GM19455 (cell line): ENCODE data around the gene CLCA2.

Experiments used
- ATAC-seq: cut with Tn5 transposase; IDR thresholded peaks from one replicate; pipeline ENCODE4 v1.9.1; 2021; ENCODE audit not compliant: unreplicated experiment

CLCA2 gene, protein sequence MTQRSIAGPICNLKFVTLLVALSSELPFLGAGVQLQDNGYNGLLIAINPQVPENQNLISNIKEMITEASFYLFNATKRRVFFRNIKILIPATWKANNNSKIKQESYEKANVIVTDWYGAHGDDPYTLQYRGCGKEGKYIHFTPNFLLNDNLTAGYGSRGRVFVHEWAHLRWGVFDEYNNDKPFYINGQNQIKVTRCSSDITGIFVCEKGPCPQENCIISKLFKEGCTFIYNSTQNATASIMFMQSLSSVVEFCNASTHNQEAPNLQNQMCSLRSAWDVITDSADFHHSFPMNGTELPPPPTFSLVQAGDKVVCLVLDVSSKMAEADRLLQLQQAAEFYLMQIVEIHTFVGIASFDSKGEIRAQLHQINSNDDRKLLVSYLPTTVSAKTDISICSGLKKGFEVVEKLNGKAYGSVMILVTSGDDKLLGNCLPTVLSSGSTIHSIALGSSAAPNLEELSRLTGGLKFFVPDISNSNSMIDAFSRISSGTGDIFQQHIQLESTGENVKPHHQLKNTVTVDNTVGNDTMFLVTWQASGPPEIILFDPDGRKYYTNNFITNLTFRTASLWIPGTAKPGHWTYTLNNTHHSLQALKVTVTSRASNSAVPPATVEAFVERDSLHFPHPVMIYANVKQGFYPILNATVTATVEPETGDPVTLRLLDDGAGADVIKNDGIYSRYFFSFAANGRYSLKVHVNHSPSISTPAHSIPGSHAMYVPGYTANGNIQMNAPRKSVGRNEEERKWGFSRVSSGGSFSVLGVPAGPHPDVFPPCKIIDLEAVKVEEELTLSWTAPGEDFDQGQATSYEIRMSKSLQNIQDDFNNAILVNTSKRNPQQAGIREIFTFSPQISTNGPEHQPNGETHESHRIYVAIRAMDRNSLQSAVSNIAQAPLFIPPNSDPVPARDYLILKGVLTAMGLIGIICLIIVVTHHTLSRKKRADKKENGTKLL

DNA sequence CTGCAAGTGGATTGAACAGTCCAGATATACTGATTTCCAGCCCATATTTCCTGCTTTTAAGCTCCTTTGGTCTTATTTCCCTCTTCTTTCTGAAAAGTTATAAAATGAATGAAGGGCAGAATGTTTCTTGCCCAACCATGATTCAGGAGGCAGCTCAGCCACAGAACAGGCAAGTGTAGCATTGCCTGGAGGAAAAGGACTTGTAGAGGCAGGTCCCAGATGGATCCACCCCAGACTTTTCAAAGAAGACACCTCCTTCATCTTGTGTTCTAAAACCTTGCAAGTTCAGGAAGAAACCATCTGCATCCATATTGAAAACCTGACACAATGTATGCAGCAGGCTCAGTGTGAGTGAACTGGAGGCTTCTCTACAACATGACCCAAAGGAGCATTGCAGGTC is at the start of gene CLCA2:
CLCA2 (plus strand) TSS at position 299 of the 400 bp plus-strand sequence; CDS start at position 376, 77 bp downstream.
- ATAC-seq, result no peak

DNA sequence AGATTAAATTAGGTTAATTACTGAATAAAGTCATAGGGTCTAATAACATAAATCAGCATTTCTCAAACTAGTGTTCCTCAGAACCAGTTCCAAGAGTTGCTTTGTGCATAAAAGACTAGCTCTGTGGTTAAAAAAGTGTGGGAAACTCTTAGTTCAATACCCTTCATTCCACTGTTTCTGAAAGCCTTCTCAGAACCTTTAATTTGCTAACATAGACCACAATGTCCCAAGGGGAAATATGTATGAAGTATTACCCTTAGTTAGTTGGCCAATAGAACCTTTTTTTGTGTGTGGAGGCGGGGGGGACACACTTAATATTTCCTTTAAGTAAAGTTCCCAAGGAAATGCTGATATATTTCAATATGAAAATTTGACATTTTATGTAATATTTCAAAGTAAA is 48.3 kb upstream of the CLCA2 start:
- ATAC-seq, result no peak

DNA sequence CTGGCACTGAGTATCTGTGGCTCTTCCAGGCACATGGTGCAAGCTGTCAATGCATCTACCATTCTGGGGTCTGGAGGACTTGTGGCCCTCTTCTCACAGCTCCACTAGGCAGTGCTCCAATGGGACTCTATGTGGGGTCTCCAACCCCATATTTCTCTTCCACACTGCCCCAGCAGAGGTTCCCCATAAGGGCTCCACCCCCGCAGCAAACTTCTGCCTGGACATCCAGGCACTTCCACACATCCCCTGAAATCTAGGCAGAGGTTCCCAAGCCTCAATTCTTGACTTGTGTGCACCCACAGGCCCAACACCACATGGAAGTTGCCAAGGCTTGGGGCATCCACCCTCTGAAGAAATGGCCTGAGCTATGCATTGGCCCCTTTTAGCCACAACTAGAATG is 46.6 kb upstream of the CLCA2 start:
- ATAC-seq, result no peak

DNA sequence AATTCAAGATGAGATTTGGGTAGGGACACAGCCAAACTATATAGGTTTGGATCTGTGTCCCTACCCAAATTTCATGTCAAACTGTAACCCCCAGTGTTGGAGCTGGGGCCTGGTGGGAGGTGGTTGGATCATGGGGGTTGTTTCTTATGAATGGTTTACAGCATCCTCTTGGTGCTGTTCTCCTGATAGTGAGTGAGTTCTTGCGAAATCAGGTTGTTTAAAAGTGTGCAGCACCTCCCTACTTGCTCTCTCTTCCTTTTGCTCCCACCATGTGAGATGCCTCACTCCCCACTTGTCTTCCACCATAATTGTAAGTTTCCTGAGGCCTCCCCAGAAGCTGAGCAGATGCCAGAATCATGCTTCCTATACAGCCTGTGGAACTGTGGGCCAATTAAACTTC is 45.2 kb upstream of the CLCA2 start:
- ATAC-seq, result no peak

DNA sequence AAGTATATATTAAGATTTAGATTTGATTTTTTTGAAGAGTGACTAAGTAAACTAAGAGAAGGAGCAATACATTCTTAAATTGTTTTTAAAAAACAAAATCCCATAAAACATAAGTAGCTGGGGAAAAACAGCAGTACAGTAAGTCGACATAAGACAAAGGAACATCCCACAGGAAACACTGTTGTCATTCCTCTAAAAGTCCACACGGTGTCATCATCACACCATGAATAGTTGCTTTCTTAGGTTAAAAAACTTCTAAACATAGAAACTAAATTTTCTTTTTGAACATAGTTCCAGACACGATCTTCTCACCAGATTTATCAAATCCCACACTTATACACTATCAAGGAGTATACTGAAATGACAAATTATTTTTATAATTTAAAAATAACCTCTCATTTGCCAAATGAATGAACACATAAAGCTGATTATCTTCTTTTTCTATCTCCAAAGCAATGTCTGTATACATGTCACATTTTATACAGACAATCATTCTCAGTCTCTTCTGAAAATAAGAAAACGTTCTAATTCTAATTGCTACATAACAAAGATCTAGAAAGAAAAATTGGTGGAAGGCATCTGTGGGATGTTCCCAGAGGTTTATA is 43.6 kb upstream of the CLCA2 start:
- ATAC-seq, result peak; percentile 54

DNA sequence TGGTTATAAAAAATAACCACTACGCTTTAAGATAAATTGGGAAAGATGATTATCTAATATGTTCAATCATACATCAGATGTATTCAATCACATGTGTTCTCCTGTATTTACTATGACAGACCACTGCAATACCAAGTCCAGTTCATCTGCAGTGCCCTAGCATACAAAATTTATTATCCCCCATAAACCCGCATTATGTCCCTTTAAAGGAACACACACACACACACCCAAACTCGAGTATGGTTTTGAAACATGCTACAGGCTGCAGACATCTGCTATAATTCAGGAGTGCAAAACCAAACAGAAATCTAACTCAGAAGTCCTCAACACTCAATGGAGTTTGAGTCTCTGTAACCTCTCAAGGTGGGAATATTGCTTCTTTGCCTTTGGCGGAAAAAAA is 42.7 kb upstream of the CLCA2 start:
- ATAC-seq, result no peak

DNA sequence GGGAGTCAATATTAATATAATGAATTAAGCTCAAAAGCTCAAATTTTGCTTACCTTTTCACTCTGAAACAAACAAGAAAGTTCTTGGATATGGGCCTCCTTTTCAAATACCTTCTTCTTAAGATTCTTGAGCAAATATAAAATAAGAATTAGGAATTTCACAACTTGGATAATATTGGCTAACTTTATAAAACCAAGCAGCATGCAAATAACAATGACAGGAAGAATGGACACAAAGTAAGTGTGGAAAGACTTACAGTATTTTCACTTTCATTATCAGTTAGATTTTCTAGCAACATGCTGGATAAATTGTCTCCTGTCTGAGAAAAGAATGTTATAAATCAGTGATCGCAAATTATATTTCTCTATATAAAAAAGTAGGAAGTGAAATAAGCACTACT is 41.1 kb upstream of the CLCA2 start:
- ATAC-seq, result no peak

DNA sequence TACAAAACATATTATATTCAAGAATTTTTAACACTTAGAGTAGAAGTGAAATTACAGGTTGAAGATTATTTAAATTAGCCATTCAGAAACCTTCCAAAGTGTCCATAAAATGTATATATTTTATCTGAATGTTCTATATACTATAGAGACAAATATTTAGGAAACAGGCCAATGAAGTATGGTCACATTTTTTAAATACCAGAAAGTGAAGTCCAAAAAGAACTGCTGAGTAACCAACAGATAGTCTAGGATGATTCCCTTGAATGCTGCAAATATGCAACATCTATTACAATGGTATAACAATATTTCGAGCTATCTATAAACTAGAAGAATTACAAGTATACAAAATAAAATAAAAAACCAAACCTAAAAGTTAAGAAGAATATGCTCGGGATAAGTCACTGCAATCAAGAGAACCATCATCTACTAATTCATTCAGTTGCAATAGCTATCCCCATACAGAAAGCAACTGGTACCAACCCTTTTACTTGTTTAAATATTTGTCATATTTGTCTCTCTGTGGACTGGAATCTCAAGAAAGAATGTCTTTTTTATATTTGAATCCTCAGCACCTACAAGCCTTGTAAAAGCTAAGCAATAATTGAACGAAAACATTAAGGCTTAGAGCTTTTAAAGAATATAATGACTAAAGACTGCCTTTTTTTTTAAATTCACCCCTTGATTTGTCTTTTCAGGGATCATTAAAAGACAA is 35.9 kb upstream of the CLCA2 start:
- ATAC-seq, result no peak

DNA sequence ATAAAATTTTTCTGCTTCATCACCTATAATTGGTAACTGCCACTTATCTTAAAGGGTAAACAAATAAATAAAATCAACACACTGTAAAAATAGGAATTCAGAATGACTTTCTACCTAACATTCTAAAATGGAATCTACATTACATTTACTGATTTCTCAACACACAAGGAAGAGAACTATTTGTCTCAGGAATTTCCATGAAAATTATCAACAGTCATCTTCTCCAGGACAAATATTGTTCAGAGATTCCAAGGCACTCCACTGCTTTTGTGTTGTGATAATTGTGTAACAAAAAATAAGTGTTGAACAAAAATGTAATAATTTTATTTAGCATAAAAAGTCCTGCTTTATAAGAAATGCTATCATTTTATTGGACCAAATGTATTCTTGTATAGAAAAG is 35.2 kb upstream of the CLCA2 start:
- ATAC-seq, result no peak

DNA sequence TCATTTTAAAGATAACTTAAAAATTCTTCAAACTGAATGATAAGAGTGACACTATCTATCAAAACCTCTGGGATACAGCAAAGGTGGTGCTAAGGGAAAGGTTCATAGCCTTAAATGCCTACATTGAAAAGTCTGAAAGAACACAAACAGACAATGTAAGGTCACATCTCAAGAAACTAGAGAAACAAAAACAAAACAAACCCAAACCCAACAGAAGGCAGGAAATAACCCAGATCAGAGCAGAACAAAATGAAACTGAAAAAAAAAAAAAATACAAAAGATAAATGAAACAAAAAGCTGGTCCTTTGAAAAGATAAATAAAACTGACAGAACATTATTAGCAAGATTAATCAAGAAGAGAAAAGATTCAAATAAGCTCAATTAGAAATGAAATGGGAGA is 34.7 kb upstream of the CLCA2 start:
- ATAC-seq, result peak; percentile 77

DNA sequence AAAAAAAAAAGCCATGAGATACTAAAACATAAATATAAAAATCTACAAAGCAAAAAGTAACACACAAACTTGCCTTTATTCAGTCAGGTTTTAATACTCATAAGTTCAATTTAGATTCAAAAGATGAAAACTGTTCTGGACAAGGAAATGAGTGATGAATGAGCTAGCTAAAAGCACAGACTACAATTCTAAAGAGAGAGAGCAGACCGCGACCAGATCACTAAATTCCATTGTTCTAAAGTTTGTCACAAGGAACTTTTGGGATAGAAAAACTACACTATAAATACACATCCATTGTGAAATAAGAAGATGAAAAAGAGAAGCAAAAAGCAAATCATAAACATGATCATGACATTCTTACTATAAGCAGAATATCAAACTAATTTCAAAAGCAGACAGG is 29.6 kb upstream of the CLCA2 start:
- no peak for ATAC-seq

DNA sequence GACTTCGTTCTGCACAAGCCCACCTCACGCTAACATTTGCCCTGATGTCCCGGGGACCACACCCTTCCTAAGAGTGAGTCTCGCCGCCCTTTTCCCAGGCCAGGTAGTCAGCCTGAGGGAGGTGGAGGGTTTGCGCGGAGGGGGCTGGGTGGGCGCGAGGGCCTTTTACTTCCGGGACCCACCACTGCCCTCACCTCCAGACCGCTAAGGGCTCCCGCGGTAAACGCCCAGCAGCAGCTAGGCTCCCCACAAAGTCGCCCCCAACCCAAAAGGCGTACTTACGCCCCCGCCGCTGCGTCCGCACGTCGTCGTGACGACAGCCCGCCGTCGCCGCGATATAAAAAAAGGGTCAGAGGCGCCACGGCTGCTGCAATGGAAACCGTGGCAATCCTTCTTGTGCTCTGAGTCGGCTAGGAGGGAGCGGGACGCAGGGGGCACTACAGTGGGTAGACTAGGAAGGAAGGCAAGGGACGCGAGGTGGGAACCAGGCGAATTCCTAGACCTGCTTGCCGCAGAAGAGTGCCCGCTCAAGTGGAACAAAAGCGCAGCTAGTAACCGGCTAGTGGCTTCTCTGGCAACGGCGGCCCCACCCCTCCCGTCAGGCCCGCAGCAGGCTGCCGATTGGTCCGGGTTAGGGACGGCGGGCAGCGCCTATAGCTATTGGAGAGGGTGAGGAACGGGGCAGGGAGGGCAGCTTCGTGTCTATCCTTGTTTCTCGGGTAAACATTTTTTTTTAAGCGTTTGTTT is 28.0 kb upstream of the CLCA2 start, which contains the start of gene ODF2L:
ODF2L (minus strand) TSS at position 573 of the 747 bp plus-strand sequence. CDS start 9,296 bp downstream, outside the sequence.
- peak; percentile 100 for ATAC-seq

DNA sequence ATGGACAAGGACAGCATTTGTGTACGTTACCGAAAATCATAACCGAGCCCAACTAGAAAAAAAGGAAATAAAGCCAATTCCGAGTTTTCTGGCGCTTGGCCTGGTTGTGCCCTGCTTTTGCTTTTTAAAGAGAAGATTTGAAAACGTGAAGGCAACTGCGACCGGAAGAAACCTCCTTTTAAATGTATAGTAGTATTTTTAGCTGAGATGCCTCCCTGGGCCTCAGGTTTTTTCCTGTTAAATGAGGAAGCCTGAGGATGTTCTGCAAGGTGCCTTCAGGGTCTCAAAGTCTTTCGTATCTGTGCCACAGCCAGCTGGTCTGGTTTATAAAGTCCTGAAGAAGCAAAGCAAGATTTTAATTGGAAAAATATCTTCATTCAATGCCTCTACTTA is 27.5 kb upstream of the CLCA2 start:
- peak; percentile 38 for ATAC-seq

DNA sequence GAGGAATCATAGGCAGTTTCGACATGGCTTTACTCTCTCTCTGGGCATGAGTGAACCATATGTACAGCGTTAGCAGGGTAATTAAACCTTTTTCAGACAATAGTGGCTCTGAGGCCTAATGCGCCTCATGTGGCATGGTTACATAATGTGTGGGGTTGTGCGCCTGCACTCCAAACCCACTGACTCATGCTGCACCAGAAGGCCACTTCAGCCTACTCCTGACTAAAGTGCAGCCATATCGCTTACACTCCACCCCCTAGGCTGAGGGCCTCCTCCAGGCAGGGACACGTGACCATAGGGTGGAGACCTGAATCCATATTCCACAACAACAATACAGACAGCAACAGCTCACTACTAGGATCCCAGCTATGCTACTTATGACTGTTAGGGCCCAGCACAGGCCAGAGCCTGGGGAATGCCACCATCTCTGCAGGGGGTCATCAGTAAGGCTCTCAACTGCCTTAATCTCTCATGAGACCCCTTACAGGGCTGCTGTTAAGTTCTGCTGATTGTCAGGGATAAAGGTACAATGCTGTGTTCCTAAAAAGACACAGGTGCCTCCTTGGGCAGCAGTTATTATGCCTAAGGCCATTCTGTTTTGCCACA is 14.5 kb upstream of the CLCA2 start:
- ATAC-seq, result no peak

DNA sequence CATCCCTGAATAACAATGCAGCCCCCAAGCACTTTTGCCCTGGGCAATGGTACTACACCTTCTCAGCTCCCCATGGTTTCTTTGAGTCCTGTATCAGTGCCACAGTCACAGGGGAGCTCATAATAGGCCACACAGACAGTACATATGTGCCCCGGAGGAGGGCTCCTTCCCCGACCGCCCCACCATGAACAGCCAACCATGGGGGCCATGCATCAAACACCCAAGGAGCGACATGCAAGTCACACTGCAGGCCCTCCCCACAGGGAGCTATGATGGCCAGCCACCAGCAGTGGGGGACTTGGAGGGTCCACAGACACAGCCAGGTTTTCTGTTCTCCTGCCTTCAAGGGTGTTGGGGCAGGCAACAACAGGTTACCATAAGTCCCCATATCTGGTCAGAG is 13.1 kb upstream of the CLCA2 start:
- no peak for ATAC-seq

DNA sequence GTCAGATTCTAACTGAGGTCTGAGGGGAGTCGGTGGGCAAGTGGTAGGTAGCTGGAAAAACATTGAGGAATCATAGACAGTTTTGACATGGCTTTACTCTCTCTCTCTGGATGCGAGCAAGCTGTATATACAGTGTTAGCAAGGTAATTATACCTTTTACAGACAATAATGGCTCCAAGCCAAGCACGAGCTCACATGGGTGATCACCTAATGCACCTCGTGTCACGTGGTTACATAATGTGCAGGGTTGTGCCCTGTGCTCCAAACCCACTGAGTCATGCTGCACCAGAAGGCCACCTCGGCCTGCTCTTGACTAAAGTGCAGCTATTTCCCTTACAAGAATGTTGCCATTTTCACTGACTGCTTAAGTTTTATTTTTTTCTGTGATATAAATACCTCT is 7.6 kb upstream of the CLCA2 start:
- ATAC-seq, result no peak

DNA sequence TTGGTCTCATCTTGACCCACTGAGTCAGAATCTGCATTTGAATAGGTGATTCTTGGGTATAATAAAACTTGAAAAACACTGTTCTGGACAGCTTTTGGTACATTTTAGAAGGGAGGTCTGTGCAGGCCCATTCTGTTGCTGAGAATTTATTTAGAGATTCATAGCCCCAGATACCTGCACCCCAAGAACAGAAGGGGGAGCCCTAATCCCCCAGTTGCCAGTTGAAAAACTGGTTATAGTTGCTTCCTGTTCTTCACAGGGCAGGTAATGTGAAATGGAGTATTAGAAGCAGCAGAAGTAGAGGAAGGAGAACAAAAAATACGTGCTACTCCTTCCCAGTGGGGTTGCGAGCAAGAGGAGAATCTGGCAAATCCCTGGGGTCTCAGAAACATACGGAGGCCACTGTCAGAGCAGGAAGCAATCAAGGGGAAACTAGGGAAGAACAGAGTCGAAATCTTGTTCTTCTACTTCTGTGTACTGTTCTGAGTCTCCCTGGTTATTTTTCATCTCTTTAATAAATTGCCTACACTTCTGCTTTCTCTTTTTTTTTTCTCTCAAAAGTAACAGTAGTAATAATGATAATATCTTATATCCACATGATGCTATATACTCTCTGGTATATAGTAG is 4.6 kb upstream of the CLCA2 start:
- peak; percentile 86 for ATAC-seq

DNA sequence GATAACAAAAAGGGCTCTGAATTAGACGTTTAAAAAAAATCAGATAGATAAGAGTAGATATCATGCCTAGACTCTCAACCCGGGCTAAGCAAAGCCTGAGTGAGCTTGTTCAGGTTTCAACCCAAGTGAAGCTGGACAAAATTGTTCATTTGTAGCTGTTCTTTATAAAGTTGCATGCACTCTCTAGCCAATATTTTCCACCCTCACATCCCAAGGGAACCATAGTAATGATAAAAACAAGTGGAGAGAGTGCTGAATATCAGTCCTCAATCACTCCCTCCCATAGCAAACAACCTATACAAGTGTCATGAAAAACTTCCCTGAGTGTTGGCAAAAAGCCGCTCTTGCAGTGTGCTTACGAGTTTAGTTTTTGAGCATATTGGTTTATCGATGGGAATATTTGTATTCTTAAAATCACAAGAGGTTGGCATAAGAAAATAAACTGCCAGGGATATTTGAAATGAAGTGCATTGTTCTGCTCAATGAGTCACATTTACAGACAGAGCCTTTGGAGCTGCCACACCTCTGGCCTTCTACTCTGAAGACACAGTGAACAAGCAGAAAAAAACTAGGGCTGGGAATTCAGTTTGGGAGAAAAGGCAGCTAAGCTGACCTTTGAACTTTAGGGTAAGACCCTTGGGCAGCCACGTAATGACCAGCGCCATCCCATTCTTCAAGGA is 2.2 kb upstream of the CLCA2 start:
- ATAC-seq, result no peak

DNA sequence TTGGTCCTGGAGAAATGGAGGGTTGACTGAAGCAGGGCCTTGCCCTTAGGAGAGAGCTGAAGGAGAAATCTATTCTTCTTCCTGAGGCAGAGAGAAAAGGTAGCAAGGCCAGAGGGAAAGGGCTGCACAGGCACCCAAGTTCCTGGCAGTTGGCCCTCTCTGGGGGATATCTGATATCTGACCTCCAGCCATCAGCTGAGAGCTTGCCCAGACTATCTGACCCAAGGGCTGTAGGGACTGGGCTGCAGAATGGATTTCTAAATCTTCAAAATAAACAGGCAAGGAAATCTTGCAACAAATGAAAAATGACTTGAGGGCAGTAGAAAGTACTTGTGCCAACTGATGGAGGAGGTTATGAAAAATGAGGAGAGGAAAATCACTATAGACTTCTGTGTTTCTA is 498 bp upstream of the CLCA2 start:
- no peak for ATAC-seq
